Heart left ventricle (tissue), 16 donors: ENCODE data around the gene PCBP1. TPM values are rescaled to one million over a fixed set of nuclear protein-coding genes. Genes with fewer than 3 reads are reported as not detected.
"Not testable (repeated sequence)": the region's sequence is repeated elsewhere in the genome, so short reads cannot be mapped to it uniquely, and the experiment has no call there.

Source experiments
- ATAC-seq, 4 donors: fragments of 200-7000 bp; cut with Tn5 transposase; one replicate each; pipeline ENCODE4 v1.9.1; 2020 to 2022; ENCODE audit warnings: moderate library complexity in 4 of 4, mild to moderate bottlenecking in 3 of 4, moderate number of reproducible peaks in 1 of 4
- DNase-seq, 5 donors: peaks; one replicate each; pipeline ENCODE4 v3.0.0-alpha.2; 2020
- H3K27ac ChIP-seq, 12 donors: fragments of 200-600 bp; sonication (generic) in 4 of 12; one replicate each; pipeline versions ENCODE4 v1.5.0 to v1.8.0; 2016 to 2022; ENCODE audit warnings: mild to moderate bottlenecking in 2 of 12
- H3K27me3 ChIP-seq, 9 donors: fragments of 200-600 bp; sonication (generic) in 2 of 9; one replicate each; pipeline versions ENCODE4 v1.5.1 to v1.8.0; 2016 to 2022; ENCODE audit warnings: mild to moderate bottlenecking in 3 of 9
- H3K36me3 ChIP-seq, 9 donors: fragments of 200-600 bp; sonication (generic) in 2 of 9; one replicate each; pipeline versions ENCODE4 v1.5.0 to v1.8.0; 2018 to 2022; ENCODE audit warnings: mild to moderate bottlenecking in 2 of 9
- H3K4me1 ChIP-seq, 12 donors: fragments of 200-600 bp; sonication (generic) in 4 of 12; one replicate each; pipeline versions ENCODE4 v1.5.0 to v1.8.0; 2016 to 2022; ENCODE audit warnings: mild to moderate bottlenecking in 3 of 12
- H3K4me3 ChIP-seq, 12 donors: fragments of 200-600 bp; sonication (generic) in 4 of 12; one replicate each; pipeline versions ENCODE4 v1.5.0 to v1.8.0; 2017 to 2022; ENCODE audit warnings: mild to moderate bottlenecking in 9 of 12, moderate library complexity in 4 of 12
- H3K9me3 ChIP-seq, 12 donors: fragments of 200-600 bp; sonication (generic) in 4 of 12; one replicate each; pipeline versions ENCODE4 v1.5.0 to v1.8.0; 2016 to 2022; ENCODE audit warnings: mild to moderate bottlenecking in 1 of 12
- POLR2A ChIP-seq, 2 donors: fragments of 450-650 bp; IDR thresholded peaks; one replicate each; pipeline ENCODE4 v1.6.1; 2017; ENCODE audit warnings: antibody characterized with exemption in 2 of 2, mild to moderate bottlenecking in 2 of 2, moderate library complexity in 2 of 2
- WGBS, 4 donors: extraction: QIAGEN DNeasy Blood & Tissue Kit in 2 of 4; methylation state at CpG; one replicate each; pipeline versions ENCODE4 v1.1.5 to v1.1.7; 2013 to 2018; 5-methylcytosine and 5-hydroxymethylcytosine counted together
- intact Hi-C, 10 donors: fragments of 100-400 bp; cut with DNase I; formaldehyde crosslinking; loops; one replicate each; pipeline versions ENCODE4 v1.11.1 to v1.14.2; 2022
- polyA plus RNA-seq, 2 donors: library from polyadenylated mRNA; stranded (reverse); fragments of 200-250 nt; gene quantifications; one replicate each; pipeline ENCODE4 v1.2.3, GENCODE V29; 2013
- total RNA-seq, 9 donors: library from RNA; depleted of rRNA in 2 of 9; stranded (reverse); fragments of >200 nt in 2 of 9; fragmentation: NEBNext Ultra II Directional in 3 of 9; extraction: Animal tissue kit (Norgen Biotek cat#: 25700) in 3 of 9; gene quantifications; one replicate each; pipeline versions ENCODE4 v1.1.0 to v1.2.4, GENCODE V29; 2016 to 2023
- TF ChIP-seq, protein P1 (sequence below), 12 donors: fragments of 200-600 bp; sonication (generic) in 4 of 12; IDR thresholded peaks; one replicate each; pipeline versions ENCODE4 v1.5.0 to v1.8.0; 2018 to 2022; ENCODE audit warnings: antibody characterized with exemption in 12 of 12, mild to moderate bottlenecking in 5 of 12
- donor health status: ischemic (EF 13 %, LVEDD 7.1; RV severe dilation, severe dysfunction).
- donor health status: healthy with polysubstance abuse.
- donor health status: DM: no; HTN: yes; CAD: no.
- donor health status: DM: no; HTN: no; CAD: no.
- donor health status: ischemic (EF 25% LVEDD 6.9; RV normal size, moderate dysfunction).
- donor health status: ischemic (EF 25% LVEDD 5.7; RV mildly dilated, moderate dysfunction).
- donor health status: healthy.
- donor health status: DM: yes; HTN: yes; CAD: no.
- donor health status: ischemic (EF 35%, LVEDD 5.7; RV mildly dilated, moderate dysfunction).
- donor health status: nonischemic (EF 11% LVEDD 7.7; RV severe dilation, severe dysfunction).
- donor health status: DM: yes; HTN: yes; CAD: no.
- donor health status: PGD.
- donor health status: ischemic (EF 29% LVEDD 5.4; RV normal size, mild dysfunction).
- donor health status: nonischemic (EF 23%, LVEDD 6.1; RV moderate dilation, normal function).

PCBP1 gene
- total and polyA plus RNA-seq, 11 donors = 106 to 296 (median 205) TPM

DNA sequence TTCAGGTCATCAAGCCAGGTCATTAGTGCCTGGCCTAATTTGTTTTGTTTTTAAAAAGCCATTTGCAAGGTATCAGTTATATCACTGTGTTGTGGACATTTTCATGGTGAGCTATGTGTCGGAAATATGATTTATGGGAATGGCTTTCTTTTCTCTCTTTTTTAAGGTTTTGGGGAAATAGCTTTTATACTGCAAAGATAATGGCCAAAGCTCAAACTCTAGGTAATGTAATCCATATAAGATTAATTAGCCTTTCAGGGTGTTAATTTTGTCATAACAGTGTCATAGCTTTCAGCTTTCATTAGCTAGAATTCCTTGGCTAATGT is 45.8 kb downstream of the PCBP1 start:
- ATAC-seq (no peak), DNase-seq (no peak)
- no peaks in the 10 kb centered on the region for H3K36me3 ChIP-seq
- H3K9me3 ChIP-seq = no peaks in the 10 kb centered on the region
- TF ChIP-seq POLR2A (IDR thresholded peaks at IDR 0.05) = no peak
- TF ChIP-seq, protein P1, sequence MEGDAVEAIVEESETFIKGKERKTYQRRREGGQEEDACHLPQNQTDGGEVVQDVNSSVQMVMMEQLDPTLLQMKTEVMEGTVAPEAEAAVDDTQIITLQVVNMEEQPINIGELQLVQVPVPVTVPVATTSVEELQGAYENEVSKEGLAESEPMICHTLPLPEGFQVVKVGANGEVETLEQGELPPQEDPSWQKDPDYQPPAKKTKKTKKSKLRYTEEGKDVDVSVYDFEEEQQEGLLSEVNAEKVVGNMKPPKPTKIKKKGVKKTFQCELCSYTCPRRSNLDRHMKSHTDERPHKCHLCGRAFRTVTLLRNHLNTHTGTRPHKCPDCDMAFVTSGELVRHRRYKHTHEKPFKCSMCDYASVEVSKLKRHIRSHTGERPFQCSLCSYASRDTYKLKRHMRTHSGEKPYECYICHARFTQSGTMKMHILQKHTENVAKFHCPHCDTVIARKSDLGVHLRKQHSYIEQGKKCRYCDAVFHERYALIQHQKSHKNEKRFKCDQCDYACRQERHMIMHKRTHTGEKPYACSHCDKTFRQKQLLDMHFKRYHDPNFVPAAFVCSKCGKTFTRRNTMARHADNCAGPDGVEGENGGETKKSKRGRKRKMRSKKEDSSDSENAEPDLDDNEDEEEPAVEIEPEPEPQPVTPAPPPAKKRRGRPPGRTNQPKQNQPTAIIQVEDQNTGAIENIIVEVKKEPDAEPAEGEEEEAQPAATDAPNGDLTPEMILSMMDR (IDR thresholded peaks at IDR 0.05) = no peak
- peak overlapping the region; percentile 82 to 95 (median 91) for H3K27ac ChIP-seq
- H3K27me3 ChIP-seq = no peaks in the 10 kb centered on the region
- WGBS, 4 donors = 76 to 88% (median 83%) methylated on average over 1 of the region's 1 CpG
- H3K4me3 ChIP-seq = peak overlapping the region in 9 of 12 donors; percentile 33 to 49 (median 43)
- H3K4me1 ChIP-seq = peaks cover 10 to 77% (median 42%) of the 10 kb centered on the region in 12 donors
- intact Hi-C loops = loop anchor here in 2 of 10 donors (2.0 kb wide), 1 partner anchor 46 kb away; the partner anchor contains the start of gene PCBP1 (in 2 of the 2)

DNA sequence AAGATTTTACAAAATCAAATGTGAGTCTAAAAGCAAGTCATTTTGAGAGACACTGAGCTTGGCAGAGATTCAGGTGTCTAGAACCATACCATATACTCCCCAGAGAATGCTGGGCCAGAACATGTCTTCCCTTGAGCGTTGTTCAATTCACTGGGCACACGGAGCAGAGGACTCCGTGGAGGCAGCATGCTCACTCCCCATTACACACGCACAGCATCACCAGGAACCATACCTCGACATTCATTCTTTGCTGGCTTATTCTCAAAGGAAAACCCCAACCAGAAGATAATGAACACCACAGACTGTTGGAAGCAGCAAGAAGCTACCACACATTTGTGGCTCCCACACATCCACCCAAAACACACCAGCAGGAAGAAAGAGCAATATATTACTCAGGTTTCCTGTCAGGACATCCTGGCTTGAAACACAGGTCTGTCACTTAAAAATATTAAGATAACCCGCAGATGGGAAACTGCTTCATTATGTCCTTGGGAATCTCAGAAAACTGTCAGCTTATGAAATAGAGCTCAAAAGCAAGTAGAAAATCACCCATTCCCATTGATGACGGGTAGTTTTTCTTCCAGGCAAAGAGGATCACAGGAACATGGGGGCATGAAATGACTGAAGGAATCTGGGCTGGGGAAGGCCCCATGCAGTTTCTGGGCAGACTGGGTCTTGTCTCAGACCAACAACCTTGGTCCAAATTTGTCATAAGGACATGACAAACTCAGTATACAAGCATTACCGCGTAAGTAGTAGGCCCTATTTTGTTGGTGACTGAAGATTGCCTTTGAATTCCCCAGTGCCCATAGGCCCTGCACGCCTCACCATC is 46.4 kb downstream of the PCBP1 start:
- 58 to 74% (median 60%) methylated on average over 10 of the region's 10 CpGs for WGBS, 4 donors

DNA sequence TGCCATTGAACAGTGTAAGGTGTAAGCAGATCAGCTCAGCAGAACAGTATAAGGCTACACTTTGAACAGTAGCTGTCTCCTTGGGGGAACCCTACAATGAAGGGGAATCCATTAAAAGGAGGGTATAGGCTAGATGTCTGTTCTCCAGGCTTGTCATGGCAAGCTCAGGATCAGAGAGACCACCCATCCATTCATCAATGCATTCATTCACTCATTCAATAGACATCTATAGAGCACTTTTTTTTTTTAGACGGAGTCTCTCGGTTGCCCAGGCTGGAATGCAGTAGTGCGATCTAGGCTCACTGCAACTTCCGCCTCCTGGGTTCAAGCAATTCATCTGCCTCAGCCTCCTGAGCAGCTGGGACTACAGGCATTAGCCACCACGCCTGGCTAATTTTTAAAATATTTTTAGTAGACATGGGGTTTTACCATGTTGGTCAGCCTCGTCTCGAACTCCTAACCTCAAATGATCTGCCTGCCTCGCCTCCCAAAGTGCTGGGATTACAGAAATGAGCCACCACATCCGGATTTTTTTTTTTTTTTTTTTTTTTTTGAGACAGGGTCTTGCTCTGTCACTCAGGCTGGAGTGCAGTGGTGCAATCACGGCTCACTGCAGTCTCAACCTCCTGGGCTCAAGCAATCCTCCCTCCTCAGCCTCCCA is 47.2 kb downstream of the PCBP1 start:
- peak overlapping the region in 11 of 12 donors; percentile 88 to 95 (median 91) for H3K27ac ChIP-seq
- H3K4me1 ChIP-seq = peaks cover 10 to 74% (median 40%) of the 10 kb centered on the region in 12 donors
- DNase-seq, ATAC-seq, intact Hi-C loops, H3K9me3 ChIP-seq, H3K27me3 ChIP-seq, H3K36me3 ChIP-seq, H3K4me3 ChIP-seq: not testable (repeated sequence)
- WGBS, 4 donors = 89 to 95% (median 93%) methylated on average over 10 of the region's 10 CpGs

More for the DNA sequence above, 46.4 kb downstream of the PCBP1 start:
- H3K4me1 ChIP-seq = peaks cover 10 to 74% (median 40%) of the 10 kb centered on the region in 12 donors
- TF ChIP-seq, protein P1 (IDR thresholded peaks at IDR 0.05) = no peak
- no peak for TF ChIP-seq POLR2A (IDR thresholded peaks at IDR 0.05)
- DNase-seq = no peak
- H3K27ac ChIP-seq = peak overlapping the region; percentile 82 to 95 (median 91)
- peak in 2 of 4 donors; percentile 8 to 40 for ATAC-seq
- intact Hi-C loops = loop anchor here in 2 of 10 donors (2.0 kb wide), 1 partner anchor 47 kb away; the partner anchor contains the start of gene PCBP1 (in 2 of the 2)
- peak overlapping the region in 3 of 12 donors; percentile 13 to 43 (median 20) for H3K4me3 ChIP-seq
- no peaks in the 10 kb centered on the region for H3K9me3 ChIP-seq
- no peaks in the 10 kb centered on the region for H3K36me3 ChIP-seq
- H3K27me3 ChIP-seq = no peaks in the 10 kb centered on the region

Other genes starting within 250 kb of the PCBP1 start
- 10 to 100 TPM; 48.4 to 75.4 (median 55.0) TPM for gene SNRNP27, start 193.5 kb upstream of the PCBP1 start, total RNA-seq
- gene SNRNP27, start 193.5 kb upstream of the PCBP1 start, polyA plus RNA-seq = 10 to 100 TPM; 37.5 to 97.8 TPM
- gene MXD1, start 172.4 kb upstream of the PCBP1 start, total RNA-seq = 10 to 100 TPM in 1 of 9 donors, 1 to 10 TPM in 8; 3.2 to 17.0 (median 5.1) TPM
- 1 to 10 TPM; 1.6 to 3.7 TPM for gene MXD1, start 172.4 kb upstream of the PCBP1 start, polyA plus RNA-seq
- under 1 TPM in 8 of 9 donors, not detected in 1; 0.28 to 0.94 (median 0.56) TPM for gene ASPRV1, start 125.8 kb upstream of the PCBP1 start, total RNA-seq
- 1 to 10 TPM in 1 of 2 donors, under 1 TPM in 1; 0.50 to 1.4 TPM for gene ASPRV1, start 125.8 kb upstream of the PCBP1 start, polyA plus RNA-seq
- 10 to 100 TPM in 5 of 9 donors, 1 to 10 TPM in 4; 6.2 to 14.9 (median 10.9) TPM for gene C2orf42, start 103.5 kb downstream of the PCBP1 start, total RNA-seq
- 1 to 10 TPM; 3.5 to 6.5 TPM for gene C2orf42, start 103.5 kb downstream of the PCBP1 start, polyA plus RNA-seq
- 10 to 100 TPM; 26.1 to 53.0 (median 42.1) TPM for gene TIA1, start 161.2 kb downstream of the PCBP1 start, total RNA-seq
- gene TIA1, start 161.2 kb downstream of the PCBP1 start, polyA plus RNA-seq = 10 to 100 TPM; 18.7 to 47.7 TPM
- 10 to 100 TPM; 53.2 to 91.5 (median 78.1) TPM for gene PCYOX1, start 170.7 kb downstream of the PCBP1 start, total RNA-seq
- 10 to 100 TPM; 19.3 TPM for gene PCYOX1, start 170.7 kb downstream of the PCBP1 start, polyA plus RNA-seq
- gene SNRPG, start 206.3 kb downstream of the PCBP1 start, total RNA-seq = 100 to 1,000 TPM in 8 of 9 donors, 10 to 100 TPM in 1; 92.2 to 172 (median 112) TPM
- 100 to 1,000 TPM; 240 to 259 TPM for gene SNRPG, start 206.3 kb downstream of the PCBP1 start, polyA plus RNA-seq
- gene FAM136A, start 214.6 kb downstream of the PCBP1 start, total RNA-seq = 10 to 100 TPM; 17.8 to 25.9 (median 23.9) TPM
- 10 to 100 TPM; 16.8 to 42.8 TPM for gene FAM136A, start 214.6 kb downstream of the PCBP1 start, polyA plus RNA-seq